HCT116 (cell line): ENCODE measurements around the gene ACBD3. TPM values are rescaled to one million over a fixed set of nuclear protein-coding genes. Genes with fewer than 3 reads are reported as not detected.

Source experiments
- ATAC-seq: fragments of 200-7000 bp; cut with Tn5 transposase; 2 replicates; pipeline ENCODE4 v1.9.1; 2020; ENCODE audit warnings: mild to moderate bottlenecking, moderate library complexity
- BruUV-seq: library from RNA; stranded (reverse); fragments of 400-500 nt; replicated peaks from 2 replicates; lab custom pipeline; 2021; lab: Mats Ljungman, UMichigan
- CTCF ChIA-PET: fragments of 300-600 bp; sonication (Branson Sonifier 250); formaldehyde crosslinking; loops from one replicate; lab custom pipeline; 2021; ENCODE audit warnings: antibody characterized with exemption; lab: Charles Lee
- POLR2A ChIA-PET: fragments of 300-600, 350-600 bp; sonication (Branson Sonifier 250); formaldehyde crosslinking; loops from one replicate; lab custom pipeline; 2021; ENCODE audit warnings: antibody characterized with exemption; lab: Charles Lee
- RAD21 ChIA-PET, 2 experiments: fragments of 300-600 bp; sonication (Branson Sonifier 250); formaldehyde crosslinking; loops; one replicate each; lab custom pipeline; 2023; ENCODE audit warnings: low total read pairs in 2 of 2; ENCODE audit not compliant: uncharacterized antibody in 2 of 2, unreplicated experiment in 2 of 2, low non-redundant PET in 1 of 2; lab: Charles Lee
- DNase-seq: peaks from one replicate; pipeline ENCODE4 v3.0.0-alpha.2; 2010; ENCODE audit warnings: low read depth, low spot score
- H2AFZ ChIP-seq: fragments of 200-600 bp; shearing (Covaris generic), sonication (generic); 2 replicates; pipeline ENCODE4 v1.6.1; 2017; ENCODE audit warnings: low read depth, mixed run types, mixed read lengths, antibody characterized with exemption, low read length; ENCODE audit not compliant: poor library complexity, severe bottlenecking
- H3K27ac ChIP-seq: 2 replicates; pipeline ENCODE4 v1.5.1; 2012; ENCODE audit warnings: low read depth, low read length
- H3K27me3 ChIP-seq: fragments of 200-600 bp; sonication (generic); 2 replicates; pipeline ENCODE4 v1.6.1; 2016; ENCODE audit warnings: mixed run types, low read length, mixed read lengths; ENCODE audit not compliant: insufficient read depth
- H3K36me3 ChIP-seq, 2 experiments: fragments of 200-500 bp in 1 of 2; fragments of 200-600 bp in 1 of 2; sonication (Bioruptor generic) in 1 of 2; sonication (generic) in 1 of 2; 2 replicates each; pipeline versions ENCODE4 v1.5.1 to v1.6.1; 2014 to 2016; ENCODE audit warnings: low read length in 2 of 2, inconsistent platforms in 1 of 2, mixed read lengths in 1 of 2, mixed run types in 1 of 2; ENCODE audit not compliant: insufficient read depth in 2 of 2, control insufficient read depth in 1 of 2
- H3K4me1 ChIP-seq, 2 experiments: fragments of 200-600 bp in 1 of 2; sonication (generic) in 1 of 2; 2 replicates each; pipeline versions ENCODE4 v1.5.1 to v1.6.1; 2012 to 2017; ENCODE audit warnings: low read length in 2 of 2, inconsistent platforms in 1 of 2, mild to moderate bottlenecking in 1 of 2, mixed read lengths in 1 of 2, mixed run types in 1 of 2, moderate library complexity in 1 of 2; ENCODE audit not compliant: insufficient read depth in 2 of 2, control insufficient read depth in 1 of 2
- H3K4me2 ChIP-seq: fragments of 200-600 bp; sonication (generic); 2 replicates; pipeline ENCODE4 v1.6.1; 2017; ENCODE audit warnings: mixed run types, low read length, mixed read lengths
- H3K4me3 ChIP-seq, 2 experiments: fragments of 200-600 bp in 1 of 2; sonication (generic) in 1 of 2; replicated peaks in 1 of 2; 2 replicates each; pipeline ENCODE4 v1.5.1; 2011 to 2016; ENCODE audit warnings: low read length in 2 of 2, control low read depth in 1 of 2, low read depth in 1 of 2, mild to moderate bottlenecking in 1 of 2, mixed read lengths in 1 of 2, mixed run types in 1 of 2
- H3K79me2 ChIP-seq: fragments of 200-600 bp; sonication (generic); 2 replicates; pipeline ENCODE4 v1.6.1; 2017; ENCODE audit warnings: mild to moderate bottlenecking, mixed run types, low read length, moderate library complexity, mixed read lengths; ENCODE audit not compliant: insufficient read depth
- H3K9ac ChIP-seq: fragments of 200-600 bp; sonication (generic); 2 replicates; pipeline ENCODE4 v1.6.1; 2016; ENCODE audit warnings: low read length, mixed read lengths
- H3K9me2 ChIP-seq: fragments of 200-600 bp; sonication (generic), shearing (Covaris generic); 2 replicates; pipeline ENCODE4 v1.6.1; 2017; ENCODE audit warnings: mixed run types, mild to moderate bottlenecking, moderate library complexity; ENCODE audit not compliant: insufficient read depth
- H3K9me3 ChIP-seq, 2 experiments: fragments of 200-500 bp in 1 of 2; fragments of 200-600 bp in 1 of 2; sonication (Bioruptor generic) in 1 of 2; sonication (generic) in 1 of 2; 2 replicates each; pipeline ENCODE4 v1.6.1; 2014 to 2017; ENCODE audit warnings: low read length in 2 of 2, mixed read lengths in 2 of 2, inconsistent platforms in 1 of 2, low read depth in 1 of 2, mild to moderate bottlenecking in 1 of 2, mixed run types in 1 of 2, moderate library complexity in 1 of 2; ENCODE audit not compliant: control insufficient read depth in 1 of 2, insufficient read depth in 1 of 2
- H4K20me1 ChIP-seq: fragments of 200-600 bp; sonication (generic), shearing (Covaris generic); 2 replicates; pipeline ENCODE4 v1.6.1; 2017; ENCODE audit warnings: mixed run types, mild to moderate bottlenecking, moderate library complexity; ENCODE audit not compliant: insufficient read depth
- CBX3 ChIP-seq: IDR thresholded peaks from 2 replicates; pipeline ENCODE4 v1.6.1; 2012; ENCODE audit warnings: low read depth
- ELF1 ChIP-seq: IDR thresholded peaks from 2 replicates; pipeline ENCODE4 v1.6.1; 2012; ENCODE audit warnings: low read depth, borderline replicate concordance
- EZH2 ChIP-seq: fragments of 200-600 bp; sonication (generic); IDR thresholded peaks from 2 replicates; pipeline ENCODE4 v1.6.1; 2017; ENCODE audit warnings: antibody characterized with exemption, mixed run types
- EZH2phosphoT487 ChIP-seq: fragments of 200-600 bp; IDR thresholded peaks from 2 replicates; pipeline ENCODE4 v1.6.1; 2018; ENCODE audit warnings: antibody characterized with exemption, borderline replicate concordance
- JUND ChIP-seq: IDR thresholded peaks from 2 replicates; pipeline ENCODE4 v1.6.1; 2012
- POLR2A ChIP-seq: IDR thresholded peaks from 2 replicates; pipeline ENCODE4 v1.7.0; 2011; ENCODE audit warnings: borderline replicate concordance; ENCODE audit not compliant: insufficient read depth, insufficient read length; ENCODE audit errors: extremely low read depth
- RAD21 ChIP-seq: IDR thresholded peaks from 2 replicates; pipeline ENCODE4 v1.6.1; 2012; ENCODE audit warnings: low read depth, mild to moderate bottlenecking
- SIN3A ChIP-seq: IDR thresholded peaks from 2 replicates; pipeline ENCODE4 v1.6.1; 2012; ENCODE audit warnings: low read depth
- SP1 ChIP-seq: IDR thresholded peaks from 2 replicates; pipeline ENCODE4 v1.6.1; 2012; ENCODE audit warnings: low read depth
- TCF7L2 ChIP-seq: IDR thresholded peaks from 2 replicates; pipeline ENCODE4 v1.7.0; 2011; ENCODE audit warnings: borderline replicate concordance, inconsistent platforms; ENCODE audit not compliant: insufficient read depth, insufficient read length; ENCODE audit errors: extremely low read depth
- ZFX ChIP-seq: fragments of 450-650 bp; IDR thresholded peaks from 2 replicates; pipeline ENCODE4 v1.6.1; 2017
- intact Hi-C: fragments of 100-400 bp; cut with micrococcal nuclease; formaldehyde crosslinking; loops from 2 replicates; pipeline ENCODE4 v1.10.0; 2022
- total RNA-seq: library from RNA; stranded (reverse); gene quantifications from one replicate; pipeline ENCODE4 v1.2.1, GENCODE V29; 2021; ENCODE audit not compliant: unreplicated experiment
- TF ChIP-seq, protein P1 (sequence below): IDR thresholded peaks from 2 replicates; pipeline ENCODE4 v1.6.1; 2012; ENCODE audit warnings: low read depth
- TF ChIP-seq, protein P2 (sequence below), 3 experiments: fragments of 200-600 bp in 1 of 3; sonication (generic) in 1 of 3; IDR thresholded peaks in 2 of 3; conservative IDR thresholded peaks in 1 of 3; 2 replicates each; pipeline ENCODE4 v1.5.1; 2012 to 2017; ENCODE audit warnings: low read depth in 2 of 3, low read length in 2 of 3, antibody characterized with exemption in 1 of 3, borderline replicate concordance in 1 of 3, control low read depth in 1 of 3, mild to moderate bottlenecking in 1 of 3, mixed read lengths in 1 of 3, mixed run types in 1 of 3, moderate library complexity in 1 of 3; ENCODE audit not compliant: insufficient read depth in 1 of 3
- TF ChIP-seq, protein P3 (sequence below): IDR thresholded peaks from 2 replicates; pipeline ENCODE4 v1.6.1; 2011; ENCODE audit warnings: mild to moderate bottlenecking, low read length, moderate library complexity; ENCODE audit not compliant: insufficient replicate concordance; ENCODE audit errors: extremely low read depth
- TF ChIP-seq, protein P4 (sequence below): IDR thresholded peaks from 2 replicates; pipeline ENCODE4 v1.6.1; 2012

ACBD3 gene
- total RNA-seq, 1 experiment from 2014 or later: 29.6 TPM

DNA sequence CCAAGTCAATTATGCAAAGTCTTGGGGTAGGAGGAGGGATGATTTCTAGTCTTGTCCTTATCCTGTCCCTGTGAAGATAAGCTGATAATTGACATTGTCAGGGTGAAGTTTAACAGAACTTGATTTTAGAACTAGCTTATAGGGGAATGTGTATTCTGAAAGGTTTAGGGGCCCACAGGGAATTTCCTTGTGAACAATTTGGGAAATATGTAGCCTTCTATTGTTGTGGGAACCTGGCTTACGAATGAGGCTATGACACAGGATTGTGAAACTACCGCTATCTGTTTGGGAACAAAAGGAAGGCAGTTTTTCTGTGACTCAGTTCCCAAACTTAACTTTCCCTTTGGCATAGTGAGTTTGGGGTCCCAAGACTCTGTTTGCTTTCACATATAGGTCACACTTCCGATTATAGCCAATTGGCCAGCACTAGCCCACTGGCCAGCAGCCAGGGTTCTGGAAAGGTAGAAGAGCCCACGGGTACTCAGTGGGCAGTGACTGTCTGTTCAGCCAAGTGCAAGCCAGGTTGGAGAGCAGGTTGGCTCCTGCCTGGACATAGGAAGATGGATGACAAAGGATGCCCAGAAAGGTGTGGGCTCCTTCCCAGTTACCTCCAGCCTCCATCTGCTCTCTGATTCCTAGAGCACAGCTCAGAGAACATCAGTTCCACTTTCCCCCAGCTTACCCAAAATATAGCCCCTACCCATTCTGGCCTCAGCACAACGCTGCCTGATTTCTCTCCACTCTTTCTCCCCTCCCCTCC, 88.5 kb downstream of the ACBD3 start:
- H3K4me2 ChIP-seq: no peak overlapping the region
- no peak for DNase-seq
- no TSS peak for BruUV-seq

More for the DNA sequence above, 88.5 kb downstream of the ACBD3 start:
- no peaks in the 10 kb centered on the region for H3K79me2 ChIP-seq
- CTCF ChIA-PET: interaction anchor here (0.6 kb wide), 1 partner anchor 35 kb away, joined by 3 read pairs; no protein-coding TSS in a partner anchor
- no peaks in the 10 kb centered on the region for H3K27me3 ChIP-seq
- no peak overlapping the region for H3K4me3 ChIP-seq
- H3K27ac ChIP-seq: no peak overlapping the region
- no peaks in the 10 kb centered on the region for H3K9me3 ChIP-seq
- no peak for ATAC-seq
- H3K36me3 ChIP-seq: no peaks in the 10 kb centered on the region
- intact Hi-C loops: no loop called here
- no peaks in the 10 kb centered on the region for H4K20me1 ChIP-seq
- H2AFZ ChIP-seq: no peak overlapping the region
- H3K9me2 ChIP-seq: no peaks in the 10 kb centered on the region
- H3K9ac ChIP-seq: no peak overlapping the region
- POLR2A ChIA-PET: no interaction called here
- TF ChIP-seq, protein P1, sequence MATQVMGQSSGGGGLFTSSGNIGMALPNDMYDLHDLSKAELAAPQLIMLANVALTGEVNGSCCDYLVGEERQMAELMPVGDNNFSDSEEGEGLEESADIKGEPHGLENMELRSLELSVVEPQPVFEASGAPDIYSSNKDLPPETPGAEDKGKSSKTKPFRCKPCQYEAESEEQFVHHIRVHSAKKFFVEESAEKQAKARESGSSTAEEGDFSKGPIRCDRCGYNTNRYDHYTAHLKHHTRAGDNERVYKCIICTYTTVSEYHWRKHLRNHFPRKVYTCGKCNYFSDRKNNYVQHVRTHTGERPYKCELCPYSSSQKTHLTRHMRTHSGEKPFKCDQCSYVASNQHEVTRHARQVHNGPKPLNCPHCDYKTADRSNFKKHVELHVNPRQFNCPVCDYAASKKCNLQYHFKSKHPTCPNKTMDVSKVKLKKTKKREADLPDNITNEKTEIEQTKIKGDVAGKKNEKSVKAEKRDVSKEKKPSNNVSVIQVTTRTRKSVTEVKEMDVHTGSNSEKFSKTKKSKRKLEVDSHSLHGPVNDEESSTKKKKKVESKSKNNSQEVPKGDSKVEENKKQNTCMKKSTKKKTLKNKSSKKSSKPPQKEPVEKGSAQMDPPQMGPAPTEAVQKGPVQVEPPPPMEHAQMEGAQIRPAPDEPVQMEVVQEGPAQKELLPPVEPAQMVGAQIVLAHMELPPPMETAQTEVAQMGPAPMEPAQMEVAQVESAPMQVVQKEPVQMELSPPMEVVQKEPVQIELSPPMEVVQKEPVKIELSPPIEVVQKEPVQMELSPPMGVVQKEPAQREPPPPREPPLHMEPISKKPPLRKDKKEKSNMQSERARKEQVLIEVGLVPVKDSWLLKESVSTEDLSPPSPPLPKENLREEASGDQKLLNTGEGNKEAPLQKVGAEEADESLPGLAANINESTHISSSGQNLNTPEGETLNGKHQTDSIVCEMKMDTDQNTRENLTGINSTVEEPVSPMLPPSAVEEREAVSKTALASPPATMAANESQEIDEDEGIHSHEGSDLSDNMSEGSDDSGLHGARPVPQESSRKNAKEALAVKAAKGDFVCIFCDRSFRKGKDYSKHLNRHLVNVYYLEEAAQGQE: no peak
- TF ChIP-seq EZH2: no peak
- TF ChIP-seq, protein P2, sequence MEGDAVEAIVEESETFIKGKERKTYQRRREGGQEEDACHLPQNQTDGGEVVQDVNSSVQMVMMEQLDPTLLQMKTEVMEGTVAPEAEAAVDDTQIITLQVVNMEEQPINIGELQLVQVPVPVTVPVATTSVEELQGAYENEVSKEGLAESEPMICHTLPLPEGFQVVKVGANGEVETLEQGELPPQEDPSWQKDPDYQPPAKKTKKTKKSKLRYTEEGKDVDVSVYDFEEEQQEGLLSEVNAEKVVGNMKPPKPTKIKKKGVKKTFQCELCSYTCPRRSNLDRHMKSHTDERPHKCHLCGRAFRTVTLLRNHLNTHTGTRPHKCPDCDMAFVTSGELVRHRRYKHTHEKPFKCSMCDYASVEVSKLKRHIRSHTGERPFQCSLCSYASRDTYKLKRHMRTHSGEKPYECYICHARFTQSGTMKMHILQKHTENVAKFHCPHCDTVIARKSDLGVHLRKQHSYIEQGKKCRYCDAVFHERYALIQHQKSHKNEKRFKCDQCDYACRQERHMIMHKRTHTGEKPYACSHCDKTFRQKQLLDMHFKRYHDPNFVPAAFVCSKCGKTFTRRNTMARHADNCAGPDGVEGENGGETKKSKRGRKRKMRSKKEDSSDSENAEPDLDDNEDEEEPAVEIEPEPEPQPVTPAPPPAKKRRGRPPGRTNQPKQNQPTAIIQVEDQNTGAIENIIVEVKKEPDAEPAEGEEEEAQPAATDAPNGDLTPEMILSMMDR (IDR thresholded peaks at IDR 0.05 in 2 of 3, conservative IDR thresholded peaks at IDR 0.05 in 1 of 3; ENCODE audit: borderline replicate concordance in 1 of 3, insufficient read depth in 1 of 3, low read depth in 2 of 3, low read length in 2 of 3): no peak
- TF ChIP-seq JUND: no peak
- no peak for TF ChIP-seq POLR2A
- TF ChIP-seq TCF7L2: no peak
- TF ChIP-seq, protein P3, sequence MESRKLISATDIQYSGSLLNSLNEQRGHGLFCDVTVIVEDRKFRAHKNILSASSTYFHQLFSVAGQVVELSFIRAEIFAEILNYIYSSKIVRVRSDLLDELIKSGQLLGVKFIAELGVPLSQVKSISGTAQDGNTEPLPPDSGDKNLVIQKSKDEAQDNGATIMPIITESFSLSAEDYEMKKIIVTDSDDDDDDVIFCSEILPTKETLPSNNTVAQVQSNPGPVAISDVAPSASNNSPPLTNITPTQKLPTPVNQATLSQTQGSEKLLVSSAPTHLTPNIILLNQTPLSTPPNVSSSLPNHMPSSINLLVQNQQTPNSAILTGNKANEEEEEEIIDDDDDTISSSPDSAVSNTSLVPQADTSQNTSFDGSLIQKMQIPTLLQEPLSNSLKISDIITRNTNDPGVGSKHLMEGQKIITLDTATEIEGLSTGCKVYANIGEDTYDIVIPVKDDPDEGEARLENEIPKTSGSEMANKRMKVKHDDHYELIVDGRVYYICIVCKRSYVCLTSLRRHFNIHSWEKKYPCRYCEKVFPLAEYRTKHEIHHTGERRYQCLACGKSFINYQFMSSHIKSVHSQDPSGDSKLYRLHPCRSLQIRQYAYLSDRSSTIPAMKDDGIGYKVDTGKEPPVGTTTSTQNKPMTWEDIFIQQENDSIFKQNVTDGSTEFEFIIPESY: no peak
- TF ChIP-seq ELF1: no peak
- no peak for TF ChIP-seq SIN3A
- no peak for TF ChIP-seq ZFX
- no peak for TF ChIP-seq CBX3
- TF ChIP-seq, protein P4, sequence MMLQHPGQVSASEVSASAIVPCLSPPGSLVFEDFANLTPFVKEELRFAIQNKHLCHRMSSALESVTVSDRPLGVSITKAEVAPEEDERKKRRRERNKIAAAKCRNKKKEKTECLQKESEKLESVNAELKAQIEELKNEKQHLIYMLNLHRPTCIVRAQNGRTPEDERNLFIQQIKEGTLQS: no peak
- TF ChIP-seq EZH2phosphoT487: no peak
- no peak for TF ChIP-seq RAD21
- TF ChIP-seq SP1: no peak
- RAD21 ChIA-PET: no interaction called here
- H3K4me1 ChIP-seq: peaks cover 0 to 6% of the 10 kb centered on the region in 2 experiments; a peak in 1 of 4 replicates
